Dermis lymphatic vessel endothelial cell (primary cell): ENCODE measurements around the gene FAM114A2. TPM values are rescaled to one million over a fixed set of nuclear protein-coding genes. Genes with fewer than 3 reads are reported as not detected.

ENCODE experiments used
- total RNA-seq: library from RNA; depleted of rRNA; stranded (reverse); fragments of >200 nt; gene quantifications from 2 replicates; pipeline ENCODE4 v1.2.1, GENCODE V29; 2014

The FAM114A2 gene
- total RNA-seq: 29.7 and 30.9 TPM in 2 replicates

GRCh38 chr5:154038707-154039457 lies at the start of gene FAM114A2, which contains the start of gene MFAP3:
FAM114A2 (minus strand) TSS chr5:154038910; CDS start chr5:154034953, 3,957 bp downstream.
MFAP3 (plus strand) TSS chr5:154038967; CDS start chr5:154049723, 10,756 bp downstream.

Other genes with a start within 250 kb of the FAM114A2 start
- 157 and 167 TPM in 2 replicates for gene MFAP3, start 57 bp upstream of the FAM114A2 start, total RNA-seq
- 27.5 and 38.6 TPM in 2 replicates for gene GALNT10, start 151.8 kb upstream of the FAM114A2 start, total RNA-seq